CD4-positive, alpha-beta T cell treated with Interleukin-15 for 4 hours (primary cell): Measurements from ENCODE around the gene MRPS22.
"Not testable (repeated sequence)": the region's sequence is repeated elsewhere in the genome, so short reads cannot be mapped to it uniquely, and the experiment has no call there.

ENCODE experiments used
- DNase-seq: peaks from one replicate; pipeline ENCODE4 v3.0.0-alpha.2; 2020; ENCODE audit warnings: low spot score

Gene MRPS22

GRCh38 chr3:139396707-139397106 is 52.9 kb downstream of the MRPS22 start:
- DNase-seq, result no peak

DNA sequence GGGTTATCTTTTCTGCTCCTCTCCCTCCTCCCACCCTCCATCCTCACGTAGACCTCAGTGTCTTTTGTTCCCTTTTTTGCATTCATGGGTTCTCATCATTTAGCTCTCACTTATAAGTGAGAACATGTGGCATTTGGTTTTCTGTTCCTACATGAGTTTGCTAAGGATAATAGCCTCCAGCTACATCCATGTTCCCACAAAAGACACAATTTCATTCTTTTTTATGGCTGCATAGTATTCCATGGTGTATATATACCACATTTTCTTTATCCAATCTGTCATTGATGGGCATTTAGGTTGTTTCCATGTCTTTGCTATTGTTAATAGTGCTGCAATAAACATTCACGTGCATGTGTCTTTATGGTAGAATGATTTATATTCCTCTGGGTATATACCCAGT is 57.3 kb downstream of the MRPS22 start:
- DNase-seq, result not testable (repeated sequence)
